ENCODE results near the gene GLIS1.

The GLIS1 gene

DNA sequence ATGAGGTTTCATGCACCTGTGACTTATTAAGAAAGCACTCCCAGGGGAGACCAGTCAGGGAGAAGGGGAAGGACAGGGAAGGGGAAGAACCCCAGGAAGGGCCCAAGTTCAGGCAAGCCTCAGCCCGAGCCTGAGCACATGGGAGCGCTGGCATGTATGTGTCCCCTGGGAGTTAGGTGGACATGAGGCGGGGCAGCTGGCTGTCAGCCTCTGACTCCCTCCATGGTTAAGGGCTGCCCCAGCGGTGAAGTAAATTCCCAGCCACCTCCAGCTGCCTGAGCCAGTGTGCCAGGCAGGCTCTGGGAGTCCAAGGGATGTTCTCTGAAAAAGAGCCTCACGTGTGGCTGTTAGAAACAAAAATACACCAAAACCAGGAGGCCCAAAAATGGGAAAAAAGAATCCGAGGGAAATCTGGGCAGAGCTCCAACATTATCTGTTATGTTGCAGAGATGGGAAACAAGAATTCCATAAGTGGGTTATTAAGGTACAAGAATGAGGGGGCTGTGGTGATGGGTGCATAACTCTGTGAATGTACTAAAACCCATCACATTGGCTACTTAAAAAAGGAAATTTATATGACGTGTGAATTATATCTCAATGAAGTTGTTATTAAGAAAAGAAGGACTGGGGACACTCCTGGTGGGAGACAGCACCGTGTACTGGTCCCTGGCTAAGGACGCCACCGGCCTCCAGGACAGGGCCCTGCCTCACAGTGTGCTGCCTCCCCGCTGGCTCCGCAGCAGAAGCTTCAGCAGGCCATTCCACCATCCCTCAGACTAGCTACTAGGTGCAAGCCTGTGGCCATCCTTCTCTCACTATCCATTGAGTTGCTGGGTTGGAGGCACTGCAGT, 261.1 kb downstream of the GLIS1 start:
- ATAC-seq (ENCODE audit: low read depth) (no peak), DNase-seq (ENCODE audit: low spot score) (no peak)
- Histone ChIP-seq H3K4me3 (ENCODE audit: severe bottlenecking) (no peak overlapping the region), H3K36me3 (ENCODE audit: low read depth) (no peaks in the 10 kb centered on the region), H3K9me3 (ENCODE audit: severe bottlenecking) (no peaks in the 10 kb centered on the region), H3K27me3 (ENCODE audit: insufficient read depth, poor library complexity, severe bottlenecking) (no peaks in the 10 kb centered on the region), H3K4me1 (ENCODE audit: insufficient read depth, poor library complexity, severe bottlenecking) (no peaks in the 10 kb centered on the region), H3K27ac (ENCODE audit: poor library complexity, severe bottlenecking) (no peak overlapping the region)
- TF ChIP-seq CTCF (IDR thresholded peaks at IDR 0.05; ENCODE audit: poor library complexity, severe bottlenecking) = no peak

GRCh38 chr1:53476579-53476978, 262.4 kb downstream of the GLIS1 start:
- TF ChIP-seq CTCF (IDR thresholded peaks at IDR 0.05; ENCODE audit: poor library complexity, severe bottlenecking) = no peak
- no peaks in the 10 kb centered on the region for H3K4me1 ChIP-seq (ENCODE audit: insufficient read depth, poor library complexity, severe bottlenecking)
- H3K4me3 ChIP-seq (ENCODE audit: severe bottlenecking) = no peak overlapping the region
- no peaks in the 10 kb centered on the region for H3K27me3 ChIP-seq (ENCODE audit: insufficient read depth, poor library complexity, severe bottlenecking)
- DNase-seq (ENCODE audit: low spot score) = no peak
- no peak overlapping the region for H3K27ac ChIP-seq (ENCODE audit: poor library complexity, severe bottlenecking)
- no peaks in the 10 kb centered on the region for H3K9me3 ChIP-seq (ENCODE audit: severe bottlenecking)
- no peaks in the 10 kb centered on the region for H3K36me3 ChIP-seq (ENCODE audit: low read depth)
- no peak for ATAC-seq (ENCODE audit: low read depth)

- Histone ChIP-seq H3K27ac (ENCODE audit: poor library complexity, severe bottlenecking) (no peak overlapping the region), H3K4me1 (ENCODE audit: insufficient read depth, poor library complexity, severe bottlenecking) (no peaks in the 10 kb centered on the region), H3K27me3 (ENCODE audit: insufficient read depth, poor library complexity, severe bottlenecking) (no peaks in the 10 kb centered on the region), H3K9me3 (ENCODE audit: severe bottlenecking) (no peaks in the 10 kb centered on the region), H3K36me3 (ENCODE audit: low read depth) (no peaks in the 10 kb centered on the region), H3K4me3 (ENCODE audit: severe bottlenecking) (no peak overlapping the region)
- TF ChIP-seq CTCF (IDR thresholded peaks at IDR 0.05; ENCODE audit: poor library complexity, severe bottlenecking) = no peak
- no peak for ATAC-seq (ENCODE audit: low read depth)
- no peak for DNase-seq (ENCODE audit: low spot score)
Measured at GRCh38 chr1:53475664-53476063, 263.3 kb downstream of the GLIS1 start.

GRCh38 chr1:53473463-53473862, 265.5 kb downstream of the GLIS1 start:
- Histone ChIP-seq H3K36me3 (ENCODE audit: low read depth) (no peaks in the 10 kb centered on the region), H3K27ac (ENCODE audit: poor library complexity, severe bottlenecking) (no peak overlapping the region), H3K4me1 (ENCODE audit: insufficient read depth, poor library complexity, severe bottlenecking) (no peaks in the 10 kb centered on the region), H3K27me3 (ENCODE audit: insufficient read depth, poor library complexity, severe bottlenecking) (no peaks in the 10 kb centered on the region), H3K9me3 (ENCODE audit: severe bottlenecking) (no peaks in the 10 kb centered on the region), H3K4me3 (ENCODE audit: severe bottlenecking) (no peak overlapping the region)
- no peak for DNase-seq (ENCODE audit: low spot score)
- TF ChIP-seq CTCF (IDR thresholded peaks at IDR 0.05; ENCODE audit: poor library complexity, severe bottlenecking) = peak; percentile 15
- ATAC-seq (ENCODE audit: low read depth) = no peak

- H3K4me3 ChIP-seq (ENCODE audit: severe bottlenecking) = no peak overlapping the region
- no peaks in the 10 kb centered on the region for H3K9me3 ChIP-seq (ENCODE audit: severe bottlenecking)
- no peak for TF ChIP-seq CTCF (IDR thresholded peaks at IDR 0.05; ENCODE audit: poor library complexity, severe bottlenecking)
- no peaks in the 10 kb centered on the region for H3K27me3 ChIP-seq (ENCODE audit: insufficient read depth, poor library complexity, severe bottlenecking)
- DNase-seq (ENCODE audit: low spot score) (no peak), ATAC-seq (ENCODE audit: low read depth) (no peak)
- H3K27ac ChIP-seq (ENCODE audit: poor library complexity, severe bottlenecking) = no peak overlapping the region
- no peaks in the 10 kb centered on the region for H3K36me3 ChIP-seq (ENCODE audit: low read depth)
- no peaks in the 10 kb centered on the region for H3K4me1 ChIP-seq (ENCODE audit: insufficient read depth, poor library complexity, severe bottlenecking)
Measured at GRCh38 chr1:53471000-53471399, 268.0 kb downstream of the GLIS1 start.

Measured in RWPE2 (cell line).